Adrenal gland (tissue), 5 donors: ENCODE data around the gene PWWP2B.

Experiments used
- POLR2A ChIP-seq, 2 donors: fragments of 450-650 bp; IDR thresholded peaks; one replicate each; pipeline ENCODE4 v1.6.1; 2017; ENCODE audit warnings: antibody characterized with exemption in 2 of 2, mild to moderate bottlenecking in 2 of 2, moderate library complexity in 1 of 2
- TF ChIP-seq, protein P1 (sequence below), 6 experiments: fragments of 450-650 bp in 4 of 6; fragments of 200-600 bp in 2 of 6; sonication (generic) in 1 of 6; IDR thresholded peaks; 1 replicate in 5 of 6; 2 replicates in 1 of 6; pipeline versions ENCODE4 v1.5.1 to v1.8.0; 2016 to 2021; ENCODE audit warnings: antibody characterized with exemption in 6 of 6, mild to moderate bottlenecking in 2 of 6, moderate library complexity in 1 of 6
- donor health status: DM: no; HTN: no; CAD: no.

DNA sequence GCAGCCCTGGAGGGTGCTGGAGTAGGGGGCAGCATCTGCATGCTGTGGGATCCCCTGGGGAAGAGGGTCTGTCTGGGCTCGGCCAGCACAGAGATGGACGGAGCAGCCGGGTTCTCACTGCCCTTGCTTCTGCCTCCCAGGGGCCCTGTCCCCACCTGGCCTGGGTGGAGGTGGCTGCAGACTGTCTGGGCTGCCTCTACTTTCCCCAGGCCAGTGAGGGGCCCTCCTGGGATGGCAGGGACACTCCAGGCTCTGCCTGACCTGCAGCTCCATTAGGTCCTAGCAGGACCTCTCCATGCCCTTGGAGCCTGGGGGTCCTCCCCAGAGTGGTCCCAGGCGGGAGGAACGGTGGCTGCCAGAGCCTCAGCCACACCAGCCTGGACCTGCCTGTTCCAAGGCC, 63.7 kb downstream of the PWWP2B start:
- TF ChIP-seq, protein P1, sequence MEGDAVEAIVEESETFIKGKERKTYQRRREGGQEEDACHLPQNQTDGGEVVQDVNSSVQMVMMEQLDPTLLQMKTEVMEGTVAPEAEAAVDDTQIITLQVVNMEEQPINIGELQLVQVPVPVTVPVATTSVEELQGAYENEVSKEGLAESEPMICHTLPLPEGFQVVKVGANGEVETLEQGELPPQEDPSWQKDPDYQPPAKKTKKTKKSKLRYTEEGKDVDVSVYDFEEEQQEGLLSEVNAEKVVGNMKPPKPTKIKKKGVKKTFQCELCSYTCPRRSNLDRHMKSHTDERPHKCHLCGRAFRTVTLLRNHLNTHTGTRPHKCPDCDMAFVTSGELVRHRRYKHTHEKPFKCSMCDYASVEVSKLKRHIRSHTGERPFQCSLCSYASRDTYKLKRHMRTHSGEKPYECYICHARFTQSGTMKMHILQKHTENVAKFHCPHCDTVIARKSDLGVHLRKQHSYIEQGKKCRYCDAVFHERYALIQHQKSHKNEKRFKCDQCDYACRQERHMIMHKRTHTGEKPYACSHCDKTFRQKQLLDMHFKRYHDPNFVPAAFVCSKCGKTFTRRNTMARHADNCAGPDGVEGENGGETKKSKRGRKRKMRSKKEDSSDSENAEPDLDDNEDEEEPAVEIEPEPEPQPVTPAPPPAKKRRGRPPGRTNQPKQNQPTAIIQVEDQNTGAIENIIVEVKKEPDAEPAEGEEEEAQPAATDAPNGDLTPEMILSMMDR (IDR thresholded peaks at IDR 0.05), result no peak
- TF ChIP-seq POLR2A (IDR thresholded peaks at IDR 0.05), result no peak
